ENCODE data around the gene INTS11. TPM values are rescaled to one million over a fixed set of nuclear protein-coding genes. Genes with fewer than 3 reads are reported as not detected.

Gene INTS11
- total RNA-seq, 1 donor from 2014 or later, result 49.6 TPM

GRCh38 chr1:1262758-1263157 lies 61.7 kb downstream of the INTS11 start:
- no peak for DNase-seq (ENCODE audit: low read depth in 2 of 2)

GRCh38 chr1:1262071-1262470 lies 62.4 kb downstream of the INTS11 start:
- DNase-seq (ENCODE audit: low read depth in 2 of 2), result no peak

Other genes starting within 250 kb of the INTS11 start
- gene C1orf159, start 208.6 kb downstream of the INTS11 start, total RNA-seq, result 5.0 and 9.1 TPM in 2 replicates
- gene TTLL10, start 150.8 kb downstream of the INTS11 start, total RNA-seq, result not detected in 2 replicates
- gene TNFRSF18, start 118.1 kb downstream of the INTS11 start, total RNA-seq, result 0.26 and 0.51 TPM in 2 replicates
- 1.5 and 3.7 TPM in 2 replicates for gene TNFRSF4, start 110.5 kb downstream of the INTS11 start, total RNA-seq
- 70.0 and 104 TPM in 2 replicates for gene SDF4, start 92.7 kb downstream of the INTS11 start, total RNA-seq
- 16.8 and 32.7 TPM in 2 replicates for gene B3GALT6, start 92.4 kb downstream of the INTS11 start, total RNA-seq
- gene C1QTNF12, start 77.9 kb downstream of the INTS11 start, total RNA-seq, result 0.25 and 0.51 TPM in 2 replicates
- gene UBE2J2, start 50.8 kb downstream of the INTS11 start, total RNA-seq, result 30.0 and 42.0 TPM in 2 replicates
- 0.13 and 0.38 TPM in 2 replicates for gene SCNN1D, start 44.2 kb downstream of the INTS11 start, total RNA-seq
- 11.8 and 19.5 TPM in 2 replicates for gene ACAP3, start 16.7 kb downstream of the INTS11 start, total RNA-seq
- gene PUSL1, start 16.1 kb downstream of the INTS11 start, total RNA-seq, result 9.8 and 13.5 TPM in 2 replicates
- gene CPTP, start 142 bp upstream of the INTS11 start, total RNA-seq, result 10.8 and 22.3 TPM in 2 replicates
- under 0.01 and 0.25 TPM in 2 replicates for gene TAS1R3, start 6.6 kb upstream of the INTS11 start, total RNA-seq
- gene DVL1, start 24.8 kb upstream of the INTS11 start, total RNA-seq, result 32.6 and 37.2 TPM in 2 replicates
- gene MXRA8, start 33.9 kb upstream of the INTS11 start, total RNA-seq, result 0.25 TPM in 1 of 2 replicates, not detected in the other
- gene AURKAIP1, start 50.5 kb upstream of the INTS11 start, total RNA-seq, result 75.2 and 83.3 TPM in 2 replicates
- gene CCNL2, start 74.7 kb upstream of the INTS11 start, total RNA-seq, result 44.2 and 73.3 TPM in 2 replicates
- 88.1 and 95.9 TPM in 2 replicates for gene MRPL20, start 82.6 kb upstream of the INTS11 start, total RNA-seq
- gene ANKRD65, start 96.6 kb upstream of the INTS11 start, total RNA-seq, result 0.25 and 0.26 TPM in 2 replicates
- 6.9 and 7.7 TPM in 2 replicates for gene VWA1, start 111.0 kb upstream of the INTS11 start, total RNA-seq
- 0.39 and 0.89 TPM in 2 replicates for gene ATAD3C, start 125.0 kb upstream of the INTS11 start, total RNA-seq
- 13.3 and 16.6 TPM in 2 replicates for gene ATAD3B, start 147.1 kb upstream of the INTS11 start, total RNA-seq
- gene ATAD3A, start 187.5 kb upstream of the INTS11 start, total RNA-seq, result 25.0 and 27.4 TPM in 2 replicates
- gene TMEM240, start 216.0 kb upstream of the INTS11 start, total RNA-seq, result 1.0 and 1.4 TPM in 2 replicates

All from dermis microvascular lymphatic vessel endothelial cell (primary cell).